K562 (cell line): ENCODE results near the gene RASSF3. TPM values are rescaled to one million over a fixed set of nuclear protein-coding genes. Genes with fewer than 3 reads are reported as not detected.

Experiments used
- ATAC-seq: fragments of 200-7000 bp; cut with Tn5 transposase; 3 replicates; pipeline ENCODE4 v1.9.1; 2020; ENCODE audit warnings: moderate library complexity
- BruUV-seq: library from RNA; stranded (reverse); fragments of 400-500 nt; replicated peaks from 2 replicates; lab custom pipeline; 2021; lab: Mats Ljungman, UMichigan
- CTCF ChIA-PET: fragments of 300-600 bp; formaldehyde crosslinking; extraction: SDS; loops from one replicate; lab custom pipeline; 2021; ENCODE audit warnings: low intra/inter-chr PET ratio; lab: Yijun Ruan, JAX
- POLR2A ChIA-PET: fragments of 300-600, 350-650 bp; sonication (Branson Sonifier 250); formaldehyde crosslinking; extraction: SDS; loops from one replicate; lab custom pipeline; 2021; ENCODE audit warnings: antibody characterized with exemption, inconsistent platforms; lab: Yijun Ruan, JAX
- DNase-seq, 4 experiments: peaks; one replicate each; pipeline versions ENCODE4 v3.0.0 to v3.0.0-alpha.2; 2011 to 2018; ENCODE audit warnings: low spot score in 3 of 4, mixed read lengths in 3 of 4; ENCODE audit errors: extremely low read depth in 1 of 4
- FAIRE-seq: peaks from 2 replicates; lab custom pipeline; 2011; peaks lifted over from hg19 to GRCh38; lab: Jason Lieb, UNC
- H2AFZ ChIP-seq: 2 replicates; pipeline ENCODE4 v1.6.0; 2011; ENCODE audit warnings: low read depth, low read length, control low read depth, inconsistent platforms
- H3K27ac ChIP-seq: fragments of 200-600 bp; 3 replicates; pipeline ENCODE4 v1.8.0; 2011; ENCODE audit warnings: low read depth, mild to moderate bottlenecking, control low read depth, inconsistent platforms, low read length, moderate library complexity, mixed read lengths; ENCODE audit errors: extremely low read depth
- H3K27me3 ChIP-seq, 2 experiments: fragments of 300-600 bp in 1 of 2; 2 replicates in 1 of 2; 3 replicates in 1 of 2; pipeline versions ENCODE4 v1.6.0 to v1.8.0; 2011; ENCODE audit warnings: inconsistent platforms in 2 of 2, low read length in 2 of 2, mild to moderate bottlenecking in 1 of 2, mixed read lengths in 1 of 2, moderate library complexity in 1 of 2; ENCODE audit not compliant: control insufficient read depth in 2 of 2, insufficient read depth in 2 of 2
- H3K36me3 ChIP-seq: fragments of 300-600 bp; 3 replicates; pipeline ENCODE4 v1.8.0; 2011; ENCODE audit warnings: mild to moderate bottlenecking, low read length, inconsistent platforms; ENCODE audit not compliant: control insufficient read depth, insufficient read depth
- H3K4me1 ChIP-seq, 2 experiments: fragments of 200-600 bp in 1 of 2; replicated peaks in 1 of 2; 2 replicates in 1 of 2; 3 replicates in 1 of 2; pipeline versions ENCODE4 v1.5.1 to v1.8.0; 2011; ENCODE audit warnings: inconsistent platforms in 2 of 2, low read length in 2 of 2, mild to moderate bottlenecking in 1 of 2, mixed read lengths in 1 of 2, moderate library complexity in 1 of 2; ENCODE audit not compliant: control insufficient read depth in 2 of 2, insufficient read depth in 2 of 2
- H3K4me2 ChIP-seq: 2 replicates; pipeline ENCODE4 v1.6.1; 2011; ENCODE audit warnings: low read length, control low read depth, inconsistent platforms, mixed read lengths; ENCODE audit not compliant: insufficient read depth
- H3K4me3 ChIP-seq: fragments of 200-600 bp; sonication (generic), shearing (Covaris generic); 2 replicates; pipeline ENCODE4 v1.5.1; 2016; ENCODE audit warnings: control low read depth, inconsistent platforms
- H3K79me2 ChIP-seq: fragments of 200-600 bp; 3 replicates; pipeline ENCODE4 v1.8.0; 2011; ENCODE audit warnings: low read length, inconsistent platforms; ENCODE audit not compliant: control insufficient read depth, insufficient read depth
- H3K9ac ChIP-seq, 2 experiments: 2 replicates each; pipeline versions ENCODE4 v1.6.0 to v1.6.1; 2011; ENCODE audit warnings: low read depth in 2 of 2, low read length in 2 of 2, control low read depth in 1 of 2, inconsistent platforms in 1 of 2, mild to moderate bottlenecking in 1 of 2, mixed read lengths in 1 of 2; ENCODE audit not compliant: insufficient read depth in 1 of 2
- H3K9me1 ChIP-seq: one replicate; pipeline ENCODE4 v1.6.0; 2011; ENCODE audit warnings: inconsistent platforms, mild to moderate bottlenecking, low read length, moderate library complexity; ENCODE audit not compliant: control insufficient read depth, insufficient read depth
- H3K9me3 ChIP-seq: replicated peaks from 2 replicates; pipeline ENCODE4 v1.5.1; 2011; ENCODE audit warnings: low read depth, low read length, inconsistent platforms; ENCODE audit not compliant: control insufficient read depth, insufficient read depth
- H4K20me1 ChIP-seq: replicated peaks from 2 replicates; pipeline ENCODE4 v1.6.1; 2011; ENCODE audit warnings: low read length, inconsistent platforms, mixed read lengths; ENCODE audit not compliant: control insufficient read depth, insufficient read depth
- ARID1B ChIP-seq: fragments of 450-650 bp; IDR thresholded peaks from 2 replicates; pipeline ENCODE4 v1.6.1; 2016; ENCODE audit warnings: antibody characterized with exemption, mild to moderate bottlenecking, inconsistent platforms
- BRF1 ChIP-seq: IDR thresholded peaks from 3 replicates; pipeline ENCODE4 v1.6.1; 2011; ENCODE audit warnings: borderline replicate concordance, mild to moderate bottlenecking; ENCODE audit not compliant: insufficient read length; ENCODE audit errors: extremely low read depth
- CBX8 ChIP-seq: fragments of 200-600 bp; sonication (generic); IDR thresholded peaks from 2 replicates; pipeline ENCODE4 v1.6.1; 2012; ENCODE audit warnings: borderline replicate concordance, mixed run types, low read depth, mild to moderate bottlenecking, moderate library complexity, mixed read lengths, low read length, control low read depth, inconsistent platforms; ENCODE audit not compliant: poor library complexity, severe bottlenecking; ENCODE audit errors: extremely low read depth
- CREB3 ChIP-seq: fragments of 450-650 bp; conservative IDR thresholded peaks from 2 replicates; pipeline ENCODE4 v1.6.1; 2016; ENCODE audit warnings: missing genetic modification characterization, low read depth, mild to moderate bottlenecking, missing compliant biosample characterization, moderate library complexity
- ELF2 ChIP-seq: fragments of 250-450 bp; sonication (Bioruptor Pico); IDR thresholded peaks from 2 replicates; pipeline ENCODE4 v1.5.0; 2021; ENCODE audit warnings: mild to moderate bottlenecking
- GABPA ChIP-seq: fragments of 200-800 bp; sonication (Bioruptor generic); conservative IDR thresholded peaks from 2 replicates; pipeline ENCODE4 v1.6.1; 2016; ENCODE audit warnings: low read depth, missing genetic modification characterization, missing compliant biosample characterization
- RREB1 ChIP-seq: fragments of 250-450 bp; sonication (Bioruptor Pico); IDR thresholded peaks from 2 replicates; pipeline ENCODE4 v1.4.0; 2020
- in situ Hi-C: fragments of 300-500 bp; cut with MboI; formaldehyde crosslinking; loops from 4 replicates; pipeline ENCODE4 v1.15.0; 2018; ENCODE audit warnings: inconsistent platforms, mixed read lengths
- intact Hi-C: fragments of 100-400 bp; cut with micrococcal nuclease; formaldehyde crosslinking; loops from 2 replicates; pipeline ENCODE4 v1.14.2; 2022
- polyA plus RNA-seq, 8 experiments: library from polyadenylated mRNA; depleted of rRNA in 4 of 8; stranded (reverse) in 5 of 8; unstranded in 3 of 8; fragments of >200 nt; fragmentation: Nextera tagmentation in 2 of 8; fragmentation: Illumina TruSeq in 1 of 8; extraction: Ambion mirVana in 2 of 8; extraction: Trizol in 1 of 8; gene quantifications; 2 replicates each; pipeline versions ENCODE4 v1.2.1 to v1.2.3, GENCODE V29; 2011 to 2014; ENCODE audit warnings: inconsistent platforms in 1 of 8, missing spikeins in 1 of 8
- total RNA-seq, 7 experiments: library from RNA; depleted of rRNA in 6 of 7; stranded (reverse); fragments of >200 nt in 6 of 7; fragmentation: Illumina TruSeq in 2 of 7; extraction: Trizol in 2 of 7; gene quantifications; 2 replicates each; pipeline versions ENCODE4 v1.2.1 to v1.2.3, GENCODE V29; 2011 to 2021; ENCODE audit warnings: low replicate concordance in 1 of 7

The RASSF3 gene
- total and polyA plus RNA-seq, 9 of the 15 experiments (the other 6 are each of a cell fraction or from before 2014, with no cell fraction given) = 3.7 to 39.2 (median 20.2) TPM

- H3K36me3 ChIP-seq = 0 out of 3 replicates have a peak, but pooled peaks cover 2% of the 10 kb centered on the region
- POLR2A ChIA-PET = interaction anchor here (0.8 to 1.2 kb wide), 2 partner anchors 13 to 45 kb away, joined by 4 to 5 read pairs; no protein-coding TSS in a partner anchor
- H3K27me3 ChIP-seq = no peaks in the 10 kb centered on the region
- no peak for DNase-seq
- no peaks in the 10 kb centered on the region for H3K9me3 ChIP-seq
- H3K27ac ChIP-seq = no peak overlapping the region
- peaks cover 12% of the 10 kb centered on the region for H3K9me1 ChIP-seq
- no peak for ATAC-seq
- TF ChIP-seq ARID1B (no peak), RREB1 (CRISPR knock-in tag) (no peak), CREB3 (tag) (no peak), CBX8 (no peak), BRF1 (no peak), GABPA (tag) (no peak), ELF2 (CRISPR knock-in tag) (no peak)
- TF ChIP-seq, all 486 proteins: peak for 0
- Histone ChIP-seq H3K9ac (no peak overlapping the region), H3K4me3 (no peak overlapping the region), H4K20me1 (peaks cover 5% of the 10 kb centered on the region; the same call in 1 of the 2 replicates), H3K4me2 (no peak overlapping the region), H3K4me1 (no peaks in the 10 kb centered on the region), H3K79me2 (peaks cover 60% of the 10 kb centered on the region), H2AFZ (no peak overlapping the region)
- intact Hi-C loops (no loop called here), in situ Hi-C loops (no loop called here)
- no peak for FAIRE-seq
- no TSS peak for BruUV-seq
- CTCF ChIA-PET = no interaction called here
Observed at GRCh38 chr12:64646318-64646717, 36.0 kb downstream of the RASSF3 start.
